Endothelial cell (in vitro differentiated cells): Measurements from ENCODE around the gene TFCP2. TPM values are rescaled to one million over a fixed set of nuclear protein-coding genes. Genes with fewer than 3 reads are reported as not detected.

Experiments
- DNase-seq: peaks from one replicate; pipeline ENCODE4 v3.0.0; 2021; ENCODE audit warnings: low spot score
- H3K27ac Mint-ChIP-seq: one replicate; pipeline ENCODE4 v1.8.0; 2021; ENCODE audit warnings: mixed read lengths, inconsistent platforms; ENCODE audit not compliant: unreplicated experiment
- H3K27me3 Mint-ChIP-seq: one replicate; pipeline ENCODE4 v1.8.0; 2021; ENCODE audit warnings: mild to moderate bottlenecking, moderate library complexity, mixed read lengths, inconsistent platforms; ENCODE audit not compliant: unreplicated experiment
- H3K36me3 Mint-ChIP-seq: one replicate; pipeline ENCODE4 v1.8.0; 2021; ENCODE audit warnings: mild to moderate bottlenecking, low read depth, mixed read lengths, inconsistent platforms; ENCODE audit not compliant: unreplicated experiment
- H3K4me1 Mint-ChIP-seq: one replicate; pipeline ENCODE4 v1.8.0; 2021; ENCODE audit warnings: mild to moderate bottlenecking, mixed read lengths, inconsistent platforms; ENCODE audit not compliant: unreplicated experiment
- H3K4me3 Mint-ChIP-seq: one replicate; pipeline ENCODE4 v1.8.0; 2021; ENCODE audit warnings: mild to moderate bottlenecking, mixed read lengths, inconsistent platforms; ENCODE audit not compliant: unreplicated experiment
- H3K9me3 Mint-ChIP-seq: one replicate; pipeline ENCODE4 v1.8.0; 2021; ENCODE audit warnings: mixed read lengths, inconsistent platforms; ENCODE audit not compliant: unreplicated experiment
- total RNA-seq: library from RNA; stranded (reverse); fragmentation: NEBNext Ultra II Directional; extraction: Animal tissue kit (Norgen Biotek cat#: 25700); gene quantifications from one replicate; pipeline ENCODE4 v1.2.1, GENCODE V29; 2021; ENCODE audit not compliant: unreplicated experiment
- TF ChIP-seq, protein P1 (sequence below): fragments of 200-600 bp; sonication (generic); IDR thresholded peaks from one replicate; pipeline ENCODE4 v1.5.0; 2021; ENCODE audit warnings: antibody characterized with exemption; ENCODE audit not compliant: unreplicated experiment

Gene TFCP2
- total RNA-seq, 1 donor from 2014 or later = 29.5 TPM

DNA sequence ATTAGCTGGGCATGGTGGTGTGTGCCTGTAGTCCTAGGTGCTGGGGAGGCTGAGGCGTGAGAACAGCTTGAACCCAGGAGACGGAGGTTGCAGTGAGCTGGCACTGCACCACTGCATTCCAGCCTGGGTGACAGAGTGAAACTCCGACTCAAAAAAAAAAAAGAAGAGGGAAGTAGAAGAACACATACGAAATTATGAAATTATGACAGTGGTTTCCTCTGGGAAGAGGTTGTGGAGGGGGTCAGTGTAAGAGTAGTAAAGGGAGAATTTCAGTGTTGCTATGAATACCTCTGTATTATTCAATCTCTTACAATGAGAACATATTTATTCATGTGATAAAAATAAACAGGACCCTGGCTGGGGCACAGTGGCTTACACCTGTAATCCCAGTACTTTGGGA, 64.8 kb downstream of the TFCP2 start:
- Mint-ChIP-seq H3K9me3 (no peaks in the 10 kb centered on the region), H3K36me3 (peaks cover 21% of the 10 kb centered on the region), H3K4me1 (no peaks in the 10 kb centered on the region), H3K4me3 (no peak overlapping the region), H3K27ac (no peak overlapping the region), H3K27me3 (no peaks in the 10 kb centered on the region)
- TF ChIP-seq, protein P1, sequence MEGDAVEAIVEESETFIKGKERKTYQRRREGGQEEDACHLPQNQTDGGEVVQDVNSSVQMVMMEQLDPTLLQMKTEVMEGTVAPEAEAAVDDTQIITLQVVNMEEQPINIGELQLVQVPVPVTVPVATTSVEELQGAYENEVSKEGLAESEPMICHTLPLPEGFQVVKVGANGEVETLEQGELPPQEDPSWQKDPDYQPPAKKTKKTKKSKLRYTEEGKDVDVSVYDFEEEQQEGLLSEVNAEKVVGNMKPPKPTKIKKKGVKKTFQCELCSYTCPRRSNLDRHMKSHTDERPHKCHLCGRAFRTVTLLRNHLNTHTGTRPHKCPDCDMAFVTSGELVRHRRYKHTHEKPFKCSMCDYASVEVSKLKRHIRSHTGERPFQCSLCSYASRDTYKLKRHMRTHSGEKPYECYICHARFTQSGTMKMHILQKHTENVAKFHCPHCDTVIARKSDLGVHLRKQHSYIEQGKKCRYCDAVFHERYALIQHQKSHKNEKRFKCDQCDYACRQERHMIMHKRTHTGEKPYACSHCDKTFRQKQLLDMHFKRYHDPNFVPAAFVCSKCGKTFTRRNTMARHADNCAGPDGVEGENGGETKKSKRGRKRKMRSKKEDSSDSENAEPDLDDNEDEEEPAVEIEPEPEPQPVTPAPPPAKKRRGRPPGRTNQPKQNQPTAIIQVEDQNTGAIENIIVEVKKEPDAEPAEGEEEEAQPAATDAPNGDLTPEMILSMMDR = no peak
- no peak for DNase-seq

DNA sequence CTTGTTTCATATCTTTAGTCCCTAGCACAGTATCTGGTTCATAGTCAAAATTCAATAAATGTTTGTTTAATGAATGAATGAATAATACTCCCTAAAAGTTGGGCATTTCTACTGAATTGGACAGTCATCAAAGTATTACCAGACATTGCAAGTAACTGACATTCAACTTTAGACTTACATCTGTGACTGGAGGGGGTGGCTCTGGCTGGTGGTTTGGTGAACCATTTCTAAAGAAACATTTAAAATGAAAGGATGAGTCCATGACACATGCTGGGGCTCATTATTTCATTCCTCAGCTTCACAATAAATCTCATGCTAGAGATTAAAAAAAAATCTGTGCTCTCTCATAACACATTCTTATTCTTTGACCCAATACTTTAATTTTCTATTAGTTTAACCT, 69.0 kb downstream of the TFCP2 start:
- no peaks in the 10 kb centered on the region for H3K4me1 Mint-ChIP-seq
- H3K27me3 Mint-ChIP-seq = no peaks in the 10 kb centered on the region
- H3K27ac Mint-ChIP-seq = no peak overlapping the region
- no peak for DNase-seq
- no peaks in the 10 kb centered on the region for H3K9me3 Mint-ChIP-seq
- peaks cover 20% of the 10 kb centered on the region for H3K36me3 Mint-ChIP-seq
- TF ChIP-seq, protein P1 = no peak
- no peak overlapping the region for H3K4me3 Mint-ChIP-seq

DNA sequence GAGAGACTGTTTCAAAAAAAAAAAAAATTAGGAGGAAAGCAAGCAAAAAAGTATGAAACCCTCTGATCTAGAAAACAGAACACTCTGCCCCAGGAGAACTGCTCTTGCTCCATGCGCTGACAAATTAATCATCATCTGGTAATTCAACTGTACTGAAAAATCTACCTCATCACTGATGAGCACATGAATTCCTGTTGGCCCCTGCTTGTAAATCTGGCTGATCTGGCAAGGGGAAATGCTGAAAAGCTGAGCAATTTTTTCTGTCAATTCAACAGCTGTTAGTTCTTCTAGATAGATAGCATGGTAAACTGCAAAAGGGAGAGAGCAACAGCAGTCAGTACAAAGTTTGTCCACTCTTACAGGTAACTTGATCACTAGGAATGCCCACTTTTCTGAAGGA, 74.3 kb downstream of the TFCP2 start:
- TF ChIP-seq, protein P1 = no peak
- H3K27ac Mint-ChIP-seq = no peak overlapping the region
- no peaks in the 10 kb centered on the region for H3K9me3 Mint-ChIP-seq
- no peak overlapping the region for H3K4me3 Mint-ChIP-seq
- peaks cover 25% of the 10 kb centered on the region for H3K36me3 Mint-ChIP-seq
- no peak for DNase-seq
- H3K4me1 Mint-ChIP-seq = no peaks in the 10 kb centered on the region
- H3K27me3 Mint-ChIP-seq = peaks cover 2% of the 10 kb centered on the region

DNA sequence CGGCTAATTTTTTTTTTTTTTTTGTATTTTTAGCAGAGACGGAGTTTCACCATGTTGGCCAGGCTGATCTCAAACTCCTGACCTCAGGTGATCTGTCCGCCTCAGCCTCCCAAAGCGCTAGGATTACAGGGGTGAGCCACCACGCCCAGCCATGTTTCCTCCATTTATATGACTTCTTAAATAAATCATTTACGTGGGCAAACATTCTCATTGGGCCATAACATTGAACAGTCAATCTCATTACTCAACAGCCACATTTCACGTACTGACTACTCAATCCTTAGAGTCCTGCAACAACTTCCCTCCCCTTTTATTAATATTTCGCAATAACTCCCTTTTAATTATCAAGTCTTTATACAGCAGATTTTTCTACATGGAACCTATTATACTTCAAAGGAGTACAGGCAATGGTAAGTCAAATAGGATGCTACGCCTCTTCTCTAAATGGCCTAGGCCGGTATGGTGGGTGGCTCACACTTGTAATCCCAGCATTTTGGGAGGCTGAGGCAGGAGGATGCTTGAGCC, 82.2 kb downstream of the TFCP2 start:
- no peaks in the 10 kb centered on the region for H3K4me1 Mint-ChIP-seq
- H3K36me3 Mint-ChIP-seq = peaks cover 16% of the 10 kb centered on the region
- DNase-seq = no peak
- H3K27me3 Mint-ChIP-seq = peaks cover 2% of the 10 kb centered on the region
- H3K9me3 Mint-ChIP-seq = no peaks in the 10 kb centered on the region
- TF ChIP-seq, protein P1 = no peak
- H3K27ac Mint-ChIP-seq = no peak overlapping the region
- H3K4me3 Mint-ChIP-seq = peak overlapping the region; percentile 37

DNA sequence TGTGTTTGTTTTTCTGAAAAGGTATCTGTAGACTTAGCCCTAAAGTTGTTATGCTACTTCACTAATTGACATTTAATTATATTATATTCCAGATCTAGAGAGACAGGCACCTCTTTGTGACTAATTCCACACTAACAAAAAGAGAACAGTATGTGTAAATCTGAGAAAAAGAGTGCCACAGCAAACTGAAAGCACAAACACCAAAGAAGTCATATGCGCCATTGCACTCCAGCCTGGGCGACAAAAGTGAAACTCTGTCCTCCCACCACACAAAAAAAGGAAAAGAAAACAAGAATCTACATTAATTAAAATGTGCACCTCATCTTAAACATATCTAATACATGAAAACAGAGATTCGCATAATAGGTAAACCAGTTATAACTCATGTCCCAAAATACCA, 85.1 kb downstream of the TFCP2 start:
- no peaks in the 10 kb centered on the region for H3K9me3 Mint-ChIP-seq
- peaks cover under 1% of the 10 kb centered on the region for H3K27me3 Mint-ChIP-seq
- peaks cover 7% of the 10 kb centered on the region for H3K36me3 Mint-ChIP-seq
- TF ChIP-seq, protein P1 = no peak
- H3K4me3 Mint-ChIP-seq = no peak overlapping the region
- peaks cover 1% of the 10 kb centered on the region for H3K4me1 Mint-ChIP-seq
- peak overlapping the region; percentile 7 for H3K27ac Mint-ChIP-seq
- DNase-seq = no peak
